ENCODE results near the gene FHL3.

- TF ChIP-seq POLR2A (IDR thresholded peaks at IDR 0.05), result no peak
- TF ChIP-seq CTCF (IDR thresholded peaks at IDR 0.05), result no peak
Measured at GRCh38 chr1:38028105-38028591, 22.8 kb upstream of the FHL3 start.

Measured in esophagus squamous epithelium (tissue), 4 donors.